Central memory CD8-positive, alpha-beta T cell (primary cell): ENCODE results near the gene CROCC2.

Experiments used
- ATAC-seq: fragments of 150-1000 bp; cut with Tn5 transposase; replicated peaks from 2 replicates; pipeline ENCODE4 v1.10.0; 2022; ENCODE audit warnings: mild to moderate bottlenecking, moderate FRiP score, moderate number of reproducible peaks; ENCODE audit not compliant: poor library complexity, severe bottlenecking; ENCODE audit errors: extremely low read depth
- DNase-seq, 2 donors: peaks; one replicate each; pipeline ENCODE4 v3.0.0; 2021; ENCODE audit warnings: low spot score in 2 of 2
- H3K27ac Mint-ChIP-seq: one replicate; pipeline ENCODE4 v1.8.0; 2022; ENCODE audit warnings: low read depth, mild to moderate bottlenecking, moderate library complexity, mixed read lengths
- H3K27me3 Mint-ChIP-seq: one replicate; pipeline ENCODE4 v1.8.0; 2022; ENCODE audit warnings: mixed read lengths
- H3K36me3 Mint-ChIP-seq: one replicate; pipeline ENCODE4 v1.8.0; 2022; ENCODE audit warnings: mild to moderate bottlenecking, moderate library complexity, mixed read lengths; ENCODE audit not compliant: insufficient read depth
- H3K4me1 Mint-ChIP-seq: one replicate; pipeline ENCODE4 v1.8.0; 2022; ENCODE audit warnings: mixed read lengths
- H3K4me3 Mint-ChIP-seq: one replicate; pipeline ENCODE4 v1.8.0; 2022; ENCODE audit warnings: mild to moderate bottlenecking, moderate library complexity, mixed read lengths
- H3K9me3 Mint-ChIP-seq: one replicate; pipeline ENCODE4 v1.8.0; 2022; ENCODE audit warnings: mixed read lengths

The CROCC2 gene

GRCh38 chr2:240960309-240960970, 54.3 kb downstream of the CROCC2 start:
- Mint-ChIP-seq H3K27me3 (no peaks in the 10 kb centered on the region), H3K4me1 (no peaks in the 10 kb centered on the region), H3K36me3 (no peaks in the 10 kb centered on the region), H3K9me3 (no peaks in the 10 kb centered on the region), H3K27ac (no peak overlapping the region), H3K4me3 (no peak overlapping the region)
- no peak for ATAC-seq
- DNase-seq: peak in 1 of 2 donors; percentile 8

GRCh38 chr2:240960971-240961876, 55.1 kb downstream of the CROCC2 start:
- no peaks in the 10 kb centered on the region for H3K36me3 Mint-ChIP-seq
- H3K9me3 Mint-ChIP-seq: no peaks in the 10 kb centered on the region
- no peaks in the 10 kb centered on the region for H3K4me1 Mint-ChIP-seq
- H3K4me3 Mint-ChIP-seq: no peak overlapping the region
- no peak for ATAC-seq
- H3K27me3 Mint-ChIP-seq: no peaks in the 10 kb centered on the region
- peak in 1 of 2 donors; percentile 3 for DNase-seq
- H3K27ac Mint-ChIP-seq: no peak overlapping the region

GRCh38 chr2:240961910-240962299, 55.8 kb downstream of the CROCC2 start:
- DNase-seq: peak in 1 of 2 donors; percentile 1
- H3K27ac Mint-ChIP-seq: no peak overlapping the region
- H3K27me3 Mint-ChIP-seq: no peaks in the 10 kb centered on the region
- ATAC-seq: no peak
- no peak overlapping the region for H3K4me3 Mint-ChIP-seq
- H3K36me3 Mint-ChIP-seq: no peaks in the 10 kb centered on the region
- H3K9me3 Mint-ChIP-seq: no peaks in the 10 kb centered on the region
- H3K4me1 Mint-ChIP-seq: no peaks in the 10 kb centered on the region

- no peaks in the 10 kb centered on the region for H3K27me3 Mint-ChIP-seq
- H3K4me3 Mint-ChIP-seq: no peak overlapping the region
- ATAC-seq (no peak), DNase-seq (no peak)
- no peaks in the 10 kb centered on the region for H3K36me3 Mint-ChIP-seq
- H3K4me1 Mint-ChIP-seq: no peaks in the 10 kb centered on the region
- H3K27ac Mint-ChIP-seq: no peak overlapping the region
- no peaks in the 10 kb centered on the region for H3K9me3 Mint-ChIP-seq
Observed at GRCh38 chr2:240962300-240963064, 56.3 kb downstream of the CROCC2 start.

GRCh38 chr2:240963065-240963867, 57.1 kb downstream of the CROCC2 start:
- ATAC-seq (no peak), DNase-seq (no peak)
- Mint-ChIP-seq H3K4me3 (no peak overlapping the region), H3K27ac (no peak overlapping the region), H3K27me3 (no peaks in the 10 kb centered on the region), H3K4me1 (no peaks in the 10 kb centered on the region), H3K9me3 (no peaks in the 10 kb centered on the region), H3K36me3 (no peaks in the 10 kb centered on the region)

- H3K9me3 Mint-ChIP-seq: no peaks in the 10 kb centered on the region
- H3K36me3 Mint-ChIP-seq: no peaks in the 10 kb centered on the region
- DNase-seq (no peak), ATAC-seq (no peak)
- H3K4me1 Mint-ChIP-seq: no peaks in the 10 kb centered on the region
- no peak overlapping the region for H3K27ac Mint-ChIP-seq
- H3K4me3 Mint-ChIP-seq: no peak overlapping the region
- H3K27me3 Mint-ChIP-seq: no peaks in the 10 kb centered on the region
Observed at GRCh38 chr2:240963868-240964703, 58.0 kb downstream of the CROCC2 start.

GRCh38 chr2:240964704-240965295, 58.7 kb downstream of the CROCC2 start:
- H3K27me3 Mint-ChIP-seq: no peaks in the 10 kb centered on the region
- H3K9me3 Mint-ChIP-seq: no peaks in the 10 kb centered on the region
- ATAC-seq (no peak), DNase-seq (no peak)
- no peaks in the 10 kb centered on the region for H3K36me3 Mint-ChIP-seq
- no peaks in the 10 kb centered on the region for H3K4me1 Mint-ChIP-seq
- no peak overlapping the region for H3K4me3 Mint-ChIP-seq
- no peak overlapping the region for H3K27ac Mint-ChIP-seq

GRCh38 chr2:240965296-240965904, 59.3 kb downstream of the CROCC2 start:
- no peak for DNase-seq
- Mint-ChIP-seq H3K27me3 (no peaks in the 10 kb centered on the region), H3K4me3 (no peak overlapping the region), H3K4me1 (no peaks in the 10 kb centered on the region), H3K27ac (no peak overlapping the region), H3K36me3 (no peaks in the 10 kb centered on the region), H3K9me3 (no peaks in the 10 kb centered on the region)
- ATAC-seq: no peak

- Mint-ChIP-seq H3K4me1 (no peaks in the 10 kb centered on the region), H3K27me3 (peaks cover 6% of the 10 kb centered on the region), H3K27ac (no peak overlapping the region), H3K9me3 (no peaks in the 10 kb centered on the region), H3K4me3 (no peak overlapping the region), H3K36me3 (no peaks in the 10 kb centered on the region)
- DNase-seq (no peak), ATAC-seq (no peak)
Observed at GRCh38 chr2:240965905-240966456, 59.8 kb downstream of the CROCC2 start.

GRCh38 chr2:240966457-240966905, 60.3 kb downstream of the CROCC2 start:
- H3K27ac Mint-ChIP-seq: no peak overlapping the region

More at GRCh38 chr2:240966457-240966905, 60.3 kb downstream of the CROCC2 start:
- Mint-ChIP-seq H3K4me3 (no peak overlapping the region), H3K27me3 (peaks cover 11% of the 10 kb centered on the region), H3K4me1 (no peaks in the 10 kb centered on the region), H3K36me3 (no peaks in the 10 kb centered on the region), H3K9me3 (no peaks in the 10 kb centered on the region)
- ATAC-seq (no peak), DNase-seq (no peak)
